GM23338 (cell line): ENCODE data around the gene C3orf85. TPM values are rescaled to one million over a fixed set of nuclear protein-coding genes. Genes with fewer than 3 reads are reported as not detected.

ENCODE experiments used
- ATAC-seq: fragments of 200-7000 bp; cut with Tn5 transposase; 3 replicates; pipeline ENCODE4 v1.9.1; 2020
- DNase-seq: peaks from one replicate; pipeline ENCODE4 v3.0.0-alpha.2; 2015; ENCODE audit warnings: low spot score
- H2AFZ ChIP-seq: fragments of 200-600 bp; sonication (generic); 2 replicates; pipeline ENCODE4 v1.8.0; 2016; ENCODE audit warnings: antibody characterized with exemption, mild to moderate bottlenecking, moderate library complexity
- H3F3A ChIP-seq: fragments of 200-600 bp; sonication (generic); replicated peaks from 2 replicates; pipeline ENCODE4 v1.8.0; 2017; ENCODE audit warnings: antibody characterized with exemption, mixed run types, low read depth
- H3K27ac ChIP-seq: fragments of 200-600 bp; sonication (generic); 2 replicates; pipeline ENCODE4 v1.6.1; 2016; ENCODE audit warnings: low read depth
- H3K27me3 ChIP-seq: fragments of 200-600 bp; sonication (generic); 2 replicates; pipeline ENCODE4 v1.8.0; 2016; ENCODE audit warnings: mild to moderate bottlenecking, mixed run types, moderate library complexity; ENCODE audit not compliant: insufficient read depth
- H3K36me3 ChIP-seq: fragments of 200-600 bp; sonication (generic); 2 replicates; pipeline ENCODE4 v1.8.0; 2016; ENCODE audit warnings: mild to moderate bottlenecking; ENCODE audit not compliant: insufficient read depth
- H3K4me1 ChIP-seq: fragments of 200-600 bp; sonication (generic); 2 replicates; pipeline ENCODE4 v1.8.0; 2016; ENCODE audit warnings: mild to moderate bottlenecking, moderate library complexity; ENCODE audit not compliant: insufficient read depth
- H3K4me2 ChIP-seq: fragments of 200-600 bp; sonication (generic); 2 replicates; pipeline ENCODE4 v1.7.1; 2017; ENCODE audit warnings: mixed run types
- H3K4me3 ChIP-seq: fragments of 200-600 bp; sonication (generic); 2 replicates; pipeline ENCODE4 v1.6.1; 2016; ENCODE audit warnings: mixed run types
- H3K79me2 ChIP-seq: fragments of 200-600 bp; sonication (generic); replicated peaks from 2 replicates; pipeline ENCODE4 v1.8.0; 2017; ENCODE audit warnings: mild to moderate bottlenecking; ENCODE audit not compliant: insufficient read depth
- H3K9me2 ChIP-seq: fragments of 200-600 bp; sonication (generic); 2 replicates; pipeline ENCODE4 v1.8.0; 2017; ENCODE audit not compliant: insufficient read depth
- H4K20me1 ChIP-seq: fragments of 200-600 bp; sonication (generic); replicated peaks from 2 replicates; pipeline ENCODE4 v1.8.0; 2017; ENCODE audit warnings: mild to moderate bottlenecking; ENCODE audit not compliant: insufficient read depth
- H3K27ac Mint-ChIP-seq: 2 replicates; pipeline ENCODE4 v1.8.0; 2020; ENCODE audit warnings: inconsistent platforms, mild to moderate bottlenecking, moderate library complexity, mixed read lengths
- H3K27me3 Mint-ChIP-seq: 3 replicates; pipeline ENCODE4 v1.8.0; 2022; ENCODE audit warnings: low read depth, mild to moderate bottlenecking, moderate library complexity, mixed read lengths, inconsistent platforms; ENCODE audit not compliant: insufficient read depth, poor library complexity
- H3K36me3 Mint-ChIP-seq: 3 replicates; pipeline ENCODE4 v1.8.0; 2021; ENCODE audit warnings: low read depth, mild to moderate bottlenecking, inconsistent platforms, moderate library complexity, mixed read lengths
- H3K4me1 Mint-ChIP-seq: 3 replicates; pipeline ENCODE4 v1.8.0; 2020; ENCODE audit warnings: mild to moderate bottlenecking, inconsistent platforms, mixed read lengths
- H3K4me3 Mint-ChIP-seq: 3 replicates; pipeline ENCODE4 v1.8.0; 2021; ENCODE audit warnings: moderate library complexity, mild to moderate bottlenecking, inconsistent platforms, mixed read lengths
- H3K9me3 Mint-ChIP-seq: 3 replicates; pipeline ENCODE4 v1.8.0; 2020; ENCODE audit warnings: moderate library complexity, mild to moderate bottlenecking, inconsistent platforms, mixed read lengths
- CREB1 ChIP-seq: fragments of 250-450 bp; sonication (Bioruptor Pico); IDR thresholded peaks from 2 replicates; pipeline ENCODE4 v1.5.0; 2020; ENCODE audit warnings: low read depth, mild to moderate bottlenecking, moderate library complexity
- CTCF ChIP-seq, 2 experiments: fragments of 200-600 bp in 1 of 2; sonication (generic) in 1 of 2; conservative IDR thresholded peaks; 2 replicates each; pipeline versions ENCODE4 v1.5.1 to v1.6.1; 2016 to 2017; ENCODE audit warnings: antibody characterized with exemption in 2 of 2, low read depth in 2 of 2, mild to moderate bottlenecking in 2 of 2, moderate library complexity in 1 of 2
- EZH2 ChIP-seq: fragments of 200-600 bp; sonication (generic); IDR thresholded peaks from one replicate; pipeline ENCODE4 v1.8.0; 2017; ENCODE audit warnings: antibody characterized with exemption, mild to moderate bottlenecking, low read depth; ENCODE audit not compliant: unreplicated experiment
- EZH2phosphoT487 ChIP-seq: fragments of 200-600 bp; sonication (generic); IDR thresholded peaks from one replicate; pipeline ENCODE4 v1.8.1; 2018; ENCODE audit warnings: antibody characterized with exemption; ENCODE audit not compliant: unreplicated experiment
- JUNB ChIP-seq: IDR thresholded peaks from one replicate; pipeline ENCODE4 v1.6.1; 2016; ENCODE audit warnings: antibody characterized with exemption; ENCODE audit not compliant: unreplicated experiment
- NANOG ChIP-seq: IDR thresholded peaks from 2 replicates; pipeline ENCODE4 v1.6.1; 2016; ENCODE audit warnings: antibody characterized with exemption, borderline replicate concordance
- POLR2AphosphoS5 ChIP-seq: IDR thresholded peaks from 2 replicates; pipeline ENCODE4 v1.6.1; 2016; ENCODE audit warnings: antibody characterized with exemption, low read depth
- REST ChIP-seq: IDR thresholded peaks from one replicate; pipeline ENCODE4 v1.6.1; 2018; ENCODE audit warnings: antibody characterized with exemption; ENCODE audit not compliant: unreplicated experiment
- STAT1 ChIP-seq: IDR thresholded peaks from one replicate; pipeline ENCODE4 v1.6.1; 2016; ENCODE audit warnings: antibody characterized with exemption; ENCODE audit not compliant: unreplicated experiment
- ZNF114 ChIP-seq: fragments of 250-450 bp; sonication (Bioruptor Pico); IDR thresholded peaks from 2 replicates; pipeline ENCODE4 v1.5.0; 2020; ENCODE audit warnings: mild to moderate bottlenecking, moderate library complexity
- ZNF331 ChIP-seq: fragments of 250-450 bp; sonication (Bioruptor Pico); IDR thresholded peaks from 2 replicates; pipeline ENCODE4 v1.5.0; 2020; ENCODE audit warnings: low read depth, mild to moderate bottlenecking, moderate library complexity
- polyA plus RNA-seq: library from polyadenylated mRNA; unstranded; fragments of >200 nt; fragmentation: Nextera tagmentation; extraction: Ambion mirVana; gene quantifications from 2 replicates; pipeline ENCODE4 v1.2.1, GENCODE V29; 2016
- total RNA-seq: library from RNA; depleted of rRNA; stranded (reverse); fragments of >200 nt; shearing (Covaris generic); gene quantifications from 2 replicates; pipeline ENCODE4 v1.2.3, GENCODE V29; 2014
- TF ChIP-seq, protein P1 (sequence below): IDR thresholded peaks from 2 replicates; pipeline ENCODE4 v1.6.1; 2016; ENCODE audit warnings: antibody characterized with exemption

The C3orf85 gene
- total and polyA plus RNA-seq, 2 experiments from 2014 or later: not detected

GRCh38 chr3:109177908-109178307 lies 41.4 kb downstream of the C3orf85 start:
- Histone ChIP-seq H3F3A (no peaks in the 10 kb centered on the region), H3K4me1 (no peaks in the 10 kb centered on the region), H3K9me2 (no peaks in the 10 kb centered on the region), H4K20me1 (no peaks in the 10 kb centered on the region; the same call in 1 of the 2 replicates), H2AFZ (peak overlapping the region; percentile 85; the same call in 1 of the 2 replicates), H3K79me2 (no peaks in the 10 kb centered on the region), H3K36me3 (no peaks in the 10 kb centered on the region), H3K4me2 (no peak overlapping the region), H3K27ac (no peak overlapping the region), H3K4me3 (no peak overlapping the region), H3K27me3 (no peaks in the 10 kb centered on the region)
- no peak for DNase-seq
- 0 out of 2 replicates have a peak overlapping the region, but pooled peaks have one; percentile 18 for H3K27ac Mint-ChIP-seq
- H3K4me3 Mint-ChIP-seq: no peak overlapping the region
- ATAC-seq: no peak
- H3K4me1 Mint-ChIP-seq: no peaks in the 10 kb centered on the region; the same call in 2 of the 3 replicates
- H3K27me3 Mint-ChIP-seq: no peaks in the 10 kb centered on the region
- no peaks in the 10 kb centered on the region for H3K36me3 Mint-ChIP-seq
- TF ChIP-seq POLR2AphosphoS5: no peak
- H3K9me3 Mint-ChIP-seq: no peaks in the 10 kb centered on the region

GRCh38 chr3:109178708-109179107 lies 42.2 kb downstream of the C3orf85 start:
- Histone ChIP-seq H3K4me1 (no peaks in the 10 kb centered on the region), H3K36me3 (no peaks in the 10 kb centered on the region), H3K4me3 (no peak overlapping the region), H3K79me2 (no peaks in the 10 kb centered on the region), H3K9me2 (no peaks in the 10 kb centered on the region), H3F3A (no peaks in the 10 kb centered on the region), H3K27me3 (no peaks in the 10 kb centered on the region), H3K4me2 (no peak overlapping the region), H3K27ac (no peak overlapping the region), H4K20me1 (no peaks in the 10 kb centered on the region; the same call in 1 of the 2 replicates), H2AFZ (peak overlapping the region; percentile 85; the same call in 1 of the 2 replicates)
- Mint-ChIP-seq H3K4me1 (no peaks in the 10 kb centered on the region; the same call in 2 of the 3 replicates), H3K36me3 (no peaks in the 10 kb centered on the region), H3K4me3 (no peak overlapping the region), H3K27ac (no peak overlapping the region), H3K9me3 (no peaks in the 10 kb centered on the region), H3K27me3 (no peaks in the 10 kb centered on the region)
- no peak for TF ChIP-seq JUNB
- no peak for TF ChIP-seq EZH2phosphoT487
- no peak for TF ChIP-seq CTCF (conservative IDR thresholded peaks at IDR 0.05; ENCODE audit: low read depth in 2 of 2)
- TF ChIP-seq CREB1 (CRISPR knock-in tag): no peak
- TF ChIP-seq STAT1: no peak
- no peak for TF ChIP-seq ZNF114 (CRISPR knock-in tag)
- no peak for TF ChIP-seq ZNF331 (CRISPR knock-in tag)
- TF ChIP-seq EZH2: no peak
- TF ChIP-seq, protein P1, sequence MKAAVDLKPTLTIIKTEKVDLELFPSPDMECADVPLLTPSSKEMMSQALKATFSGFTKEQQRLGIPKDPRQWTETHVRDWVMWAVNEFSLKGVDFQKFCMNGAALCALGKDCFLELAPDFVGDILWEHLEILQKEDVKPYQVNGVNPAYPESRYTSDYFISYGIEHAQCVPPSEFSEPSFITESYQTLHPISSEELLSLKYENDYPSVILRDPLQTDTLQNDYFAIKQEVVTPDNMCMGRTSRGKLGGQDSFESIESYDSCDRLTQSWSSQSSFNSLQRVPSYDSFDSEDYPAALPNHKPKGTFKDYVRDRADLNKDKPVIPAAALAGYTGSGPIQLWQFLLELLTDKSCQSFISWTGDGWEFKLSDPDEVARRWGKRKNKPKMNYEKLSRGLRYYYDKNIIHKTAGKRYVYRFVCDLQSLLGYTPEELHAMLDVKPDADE: no peak
- TF ChIP-seq POLR2AphosphoS5: no peak
- TF ChIP-seq NANOG: no peak
- TF ChIP-seq REST: no peak
- DNase-seq (no peak), ATAC-seq (no peak)
